GM08714 (cell line): ENCODE data around the gene VPS8.

Experiments used
- H3K4me3 ChIP-seq: fragments of 200-500 bp; sonication (Bioruptor generic); 2 replicates; pipeline ENCODE4 v1.5.1; 2014; ENCODE audit warnings: mild to moderate bottlenecking, low read length, inconsistent platforms
- ZNF274 ChIP-seq: IDR thresholded peaks from 2 replicates; pipeline ENCODE4 v1.6.1; 2012; ENCODE audit warnings: mild to moderate bottlenecking, low read depth, low read length

The VPS8 gene

DNA sequence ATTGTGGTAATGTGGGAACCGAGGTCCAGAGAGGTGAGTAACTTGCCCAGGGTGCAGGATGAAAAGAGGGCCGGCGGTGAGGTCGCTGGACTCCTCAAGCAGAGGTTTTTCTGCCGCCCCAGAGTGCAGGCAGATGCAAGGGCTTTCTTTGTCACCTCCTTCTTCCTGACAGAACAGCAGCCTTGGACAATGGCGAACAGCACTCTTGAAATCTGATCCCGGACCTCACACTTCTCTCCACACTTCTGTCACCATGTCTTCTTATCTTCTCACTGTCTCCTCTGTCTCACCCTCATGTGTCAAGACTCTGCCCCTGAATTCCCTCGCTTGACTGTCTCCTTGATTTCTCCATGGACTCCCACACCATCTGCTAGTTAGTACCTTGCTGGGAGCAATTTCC is 15.4 kb upstream of the VPS8 start:
- H3K4me3 ChIP-seq = no peak overlapping the region
- no peak for TF ChIP-seq ZNF274

DNA sequence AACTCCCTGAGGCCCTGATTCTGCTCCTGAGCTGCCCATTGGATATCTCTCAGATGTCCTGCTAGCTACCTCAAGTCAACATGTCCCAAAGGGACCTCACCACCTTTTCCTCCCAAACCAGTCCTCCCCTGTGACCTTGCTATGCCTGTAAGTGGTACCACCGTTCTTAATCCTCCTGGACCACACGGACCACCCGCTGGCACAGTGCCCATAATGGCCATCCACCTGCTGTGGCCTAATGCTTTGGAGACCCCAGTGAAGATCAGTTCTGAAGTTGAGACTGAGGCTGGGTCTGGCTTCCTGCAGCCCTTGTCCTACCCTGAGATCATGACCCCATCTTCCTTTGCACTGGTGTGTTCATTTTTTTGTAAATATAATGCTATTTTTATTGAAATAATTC is 15.0 kb upstream of the VPS8 start:
- no peak for TF ChIP-seq ZNF274
- H3K4me3 ChIP-seq = no peak overlapping the region

DNA sequence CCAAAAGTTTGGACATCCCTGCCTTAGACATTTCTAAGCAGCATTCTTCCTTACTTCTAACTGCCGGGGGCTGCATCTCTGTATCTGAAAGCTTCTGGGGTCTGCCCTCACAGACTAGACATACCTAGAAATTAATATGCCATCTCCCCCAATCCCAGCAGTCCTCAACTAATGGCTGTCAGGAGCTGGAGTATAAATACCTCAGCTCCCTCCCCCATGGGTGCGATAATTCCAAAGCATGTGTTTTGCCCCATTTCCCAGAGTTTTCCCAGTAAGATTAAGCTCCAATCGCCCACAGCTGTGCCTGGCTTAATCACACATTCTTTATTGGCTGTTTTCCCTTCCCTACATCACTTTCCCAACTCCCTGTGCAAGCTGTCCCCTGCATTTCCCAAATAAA is 13.8 kb upstream of the VPS8 start:
- no peak for TF ChIP-seq ZNF274
- H3K4me3 ChIP-seq = no peak overlapping the region

- TF ChIP-seq ZNF274 = no peak
- H3K4me3 ChIP-seq = no peak overlapping the region
These were observed 11.5 kb upstream of the VPS8 start for GRCh38 chr3:184800349-184800930.

DNA sequence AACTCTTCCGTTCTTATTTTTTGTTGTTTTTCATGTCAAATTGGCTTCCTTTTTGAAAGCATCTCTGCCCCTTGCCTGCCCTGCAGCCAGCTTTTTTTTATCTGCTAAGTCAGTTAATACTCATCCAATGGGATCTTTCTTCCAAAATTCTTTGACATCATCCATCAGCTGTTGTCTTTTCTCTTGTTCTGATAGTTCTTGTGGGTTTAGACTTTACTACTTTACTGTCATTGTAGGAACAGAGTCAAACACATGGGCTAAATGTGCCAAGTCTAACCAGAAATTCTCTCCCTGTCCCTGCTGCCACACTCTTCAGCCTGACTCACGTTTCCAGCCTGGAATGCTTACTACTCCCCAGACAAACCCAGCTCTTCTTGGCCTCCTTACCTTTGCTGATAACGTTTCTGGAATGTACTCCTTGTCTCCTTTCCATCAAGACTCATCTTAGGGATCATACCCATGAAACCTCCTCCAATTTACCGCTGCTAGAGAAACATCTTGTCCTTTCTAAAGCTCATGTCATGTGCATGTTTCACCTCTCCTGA is 10.7 kb upstream of the VPS8 start:
- TF ChIP-seq ZNF274 = no peak
- H3K4me3 ChIP-seq = no peak overlapping the region

DNA sequence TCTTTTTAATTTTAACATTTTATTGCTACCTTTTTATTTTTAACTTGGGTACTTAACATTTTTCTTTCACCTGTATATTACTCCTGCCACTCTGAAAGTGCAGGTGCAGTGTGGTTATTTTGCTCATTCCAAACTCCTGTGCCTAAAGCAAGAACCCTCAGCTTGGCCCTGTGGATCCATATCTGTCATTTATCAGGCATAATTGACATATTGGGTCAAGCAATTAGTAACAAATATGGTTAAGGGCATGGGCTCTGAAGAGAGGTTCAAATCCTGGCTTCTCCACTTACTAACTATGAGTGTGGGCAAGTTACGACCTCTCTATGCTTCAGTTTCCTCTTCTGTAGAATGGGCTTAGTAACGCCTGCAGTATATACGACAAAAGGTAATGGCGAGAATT is 9.8 kb upstream of the VPS8 start:
- no peak overlapping the region for H3K4me3 ChIP-seq
- no peak for TF ChIP-seq ZNF274

- TF ChIP-seq ZNF274 = no peak
- no peak overlapping the region for H3K4me3 ChIP-seq
These were observed 7.2 kb upstream of the VPS8 start for GRCh38 chr3:184804801-184805200.

- no peak overlapping the region for H3K4me3 ChIP-seq
- no peak for TF ChIP-seq ZNF274
These were observed 6.5 kb upstream of the VPS8 start for GRCh38 chr3:184805351-184806038.

GRCh38 chr3:184806567-184807271 is 5.2 kb upstream of the VPS8 start:
- H3K4me3 ChIP-seq = no peak overlapping the region
- TF ChIP-seq ZNF274 = no peak

DNA sequence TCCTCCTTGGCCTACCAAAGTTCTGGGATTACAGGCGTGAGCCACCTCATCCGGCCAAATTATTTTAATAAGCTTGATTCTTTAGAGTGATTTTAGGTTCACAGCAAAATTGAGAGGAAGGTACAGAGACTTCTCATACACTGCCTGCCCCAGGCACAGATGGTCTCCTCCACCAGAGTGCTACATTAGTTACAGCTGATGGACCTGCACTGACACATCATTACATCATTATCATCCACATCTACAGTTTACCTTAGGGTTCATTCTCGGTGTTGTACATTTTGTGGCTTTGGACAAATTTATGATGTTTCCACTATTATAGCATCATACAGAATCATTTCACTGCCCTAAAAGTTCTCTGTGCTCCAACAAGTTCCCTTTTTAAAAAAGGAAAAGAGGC is 4.4 kb upstream of the VPS8 start:
- no peak for TF ChIP-seq ZNF274
- no peak overlapping the region for H3K4me3 ChIP-seq

DNA sequence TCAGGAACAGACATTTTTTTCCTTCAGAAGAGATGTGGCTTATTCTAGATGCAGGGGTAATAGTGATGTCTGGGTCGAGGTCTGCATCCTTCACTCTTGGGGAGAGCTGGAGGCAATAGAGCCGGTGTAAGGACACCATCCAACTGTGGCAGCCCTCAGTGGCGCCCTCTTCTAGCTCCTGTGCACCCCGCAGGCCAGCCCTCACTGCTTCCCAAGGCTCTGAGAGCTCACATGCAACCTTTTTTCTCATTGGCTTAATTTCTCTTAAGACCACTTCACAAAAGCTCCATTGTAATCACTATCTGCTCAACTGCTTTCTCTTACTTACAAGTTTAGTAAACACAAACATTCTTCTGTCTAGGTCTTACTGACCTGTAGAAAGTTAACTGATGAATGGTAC is 3.9 kb upstream of the VPS8 start:
- no peak overlapping the region for H3K4me3 ChIP-seq
- no peak for TF ChIP-seq ZNF274

DNA sequence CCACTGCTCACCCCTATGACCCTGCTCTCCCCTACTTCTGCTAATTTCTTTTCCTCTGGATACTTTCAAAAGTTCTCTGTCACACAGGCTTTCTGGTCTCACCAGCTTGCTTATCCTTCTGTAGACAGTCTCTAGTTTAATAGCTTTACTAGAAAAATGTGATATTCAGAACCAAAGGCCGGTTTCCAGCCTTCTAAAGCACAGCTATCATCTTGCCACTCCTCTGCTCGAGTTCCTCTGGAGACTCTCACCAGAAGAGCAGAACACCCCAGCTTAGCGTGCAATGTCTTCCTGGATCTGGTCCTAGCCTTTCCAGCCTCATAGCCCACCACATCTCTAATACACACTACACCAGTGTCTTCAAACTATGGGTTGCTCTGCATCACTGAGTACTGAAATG is 1.8 kb upstream of the VPS8 start:
- TF ChIP-seq ZNF274 = no peak
- H3K4me3 ChIP-seq = no peak overlapping the region

GRCh38 chr3:184811034-184811433 is 932 bp upstream of the VPS8 start:
- H3K4me3 ChIP-seq = no peak overlapping the region
- no peak for TF ChIP-seq ZNF274

DNA sequence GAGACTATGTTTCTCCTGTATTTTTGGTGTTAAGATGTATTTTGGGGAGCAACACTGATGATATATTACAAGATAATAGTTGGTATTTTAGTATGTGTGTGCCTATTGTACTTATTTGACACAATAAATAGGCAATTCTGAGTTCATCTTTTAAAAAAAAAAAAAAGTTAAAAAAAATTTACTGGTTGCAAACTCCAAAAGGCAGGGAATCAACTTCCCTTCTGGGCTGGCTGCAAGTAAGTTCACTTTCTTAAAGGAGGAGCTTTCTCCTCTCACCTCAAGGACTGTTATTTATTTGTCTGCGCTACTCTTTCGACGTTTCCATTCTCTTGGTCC is 335 bp upstream of the VPS8 start:
- no peak for TF ChIP-seq ZNF274
- no peak overlapping the region; the same call in 1 of the 2 replicates for H3K4me3 ChIP-seq

- no peak for TF ChIP-seq ZNF274
- peak overlapping the region; percentile 85 for H3K4me3 ChIP-seq
These were observed 686 bp downstream of the VPS8 start for GRCh38 chr3:184812662-184813042.

- H3K4me3 ChIP-seq = no peak overlapping the region; the same call in 1 of the 2 replicates
- TF ChIP-seq ZNF274 = no peak
These were observed 1.4 kb downstream of the VPS8 start for GRCh38 chr3:184813357-184813756.
